H1 (cell line): Measurements from ENCODE around the gene CANT1. TPM values are rescaled to one million over a fixed set of nuclear protein-coding genes. Genes with fewer than 3 reads are reported as not detected.

ENCODE experiments used
- CTCF ChIA-PET: fragments of 300-600 bp; sonication (Branson Sonifier 250); formaldehyde crosslinking; loops from one replicate; lab custom pipeline; 2021; ENCODE audit not compliant: partially characterized antibody; lab: Charles Lee
- POLR2A ChIA-PET: fragments of 300-600 bp; sonication (Branson Sonifier 250); formaldehyde crosslinking; loops from one replicate; lab custom pipeline; 2021; ENCODE audit warnings: inconsistent platforms; ENCODE audit not compliant: partially characterized antibody; lab: Charles Lee
- DNase-seq, 2 experiments: peaks; one replicate each; pipeline versions ENCODE4 v3.0.0 to v3.0.0-alpha.2; 2010 to 2022; ENCODE audit warnings: low spot score in 2 of 2, low read depth in 1 of 2, mixed read lengths in 1 of 2
- FAIRE-seq: peaks from 2 replicates; lab custom pipeline; 2011; peaks lifted over from hg19 to GRCh38; lab: Jason Lieb, UNC
- H2AFZ ChIP-seq: 2 replicates; pipeline ENCODE4 v1.8.1; 2012; ENCODE audit warnings: low read length, inconsistent platforms
- H2AK5ac ChIP-seq: 2 replicates; pipeline ENCODE4 v1.6.1; 2013; ENCODE audit warnings: low read depth, low read length
- H2BK120ac ChIP-seq: replicated peaks from 2 replicates; pipeline ENCODE3; 2013; ENCODE audit warnings: low read depth, low read length, inconsistent platforms
- H2BK12ac ChIP-seq: 2 replicates; pipeline ENCODE4 v1.6.1; 2013; ENCODE audit warnings: low read depth, low read length
- H2BK15ac ChIP-seq: 2 replicates; pipeline ENCODE4 v1.6.1; 2013; ENCODE audit warnings: low read length
- H2BK20ac ChIP-seq: 2 replicates; pipeline ENCODE4 v1.6.1; 2013; ENCODE audit warnings: low read length
- H2BK5ac ChIP-seq: 2 replicates; pipeline ENCODE4 v1.6.1; 2013; ENCODE audit warnings: low read depth, low read length
- H3K14ac ChIP-seq: 2 replicates; pipeline ENCODE4 v1.6.1; 2013; ENCODE audit warnings: inconsistent platforms; ENCODE audit not compliant: insufficient read length
- H3K18ac ChIP-seq: 2 replicates; pipeline ENCODE4 v1.6.1; 2013; ENCODE audit warnings: low read length; ENCODE audit errors: extremely low read depth
- H3K23ac ChIP-seq: 2 replicates; pipeline ENCODE4 v1.6.1; 2013; ENCODE audit warnings: inconsistent platforms; ENCODE audit not compliant: insufficient read length
- H3K23me2 ChIP-seq: 2 replicates; pipeline ENCODE4 v1.6.1; 2013; ENCODE audit warnings: low read depth, low read length
- H3K27ac ChIP-seq: 2 replicates; pipeline ENCODE4 v1.6.1; 2011; ENCODE audit warnings: low read depth, low read length, inconsistent platforms
- H3K27me3 ChIP-seq, 4 experiments: replicated peaks in 1 of 4; 1 replicate in 1 of 4; 2 replicates in 3 of 4; pipeline versions ENCODE4 v1.6.1 to v1.8.1; 2011 to 2013; ENCODE audit warnings: low read length in 3 of 4, mild to moderate bottlenecking in 3 of 4, inconsistent platforms in 2 of 4, mixed read lengths in 2 of 4, moderate library complexity in 1 of 4; ENCODE audit not compliant: control insufficient read depth in 3 of 4, insufficient read depth in 3 of 4; ENCODE audit errors: extremely low read depth in 1 of 4
- H3K36me3 ChIP-seq, 4 experiments: 2 replicates each; pipeline versions ENCODE4 v1.6.1 to v1.8.1; 2011 to 2013; ENCODE audit warnings: mild to moderate bottlenecking in 4 of 4, low read length in 3 of 4, moderate library complexity in 2 of 4, control low read depth in 1 of 4, inconsistent platforms in 1 of 4; ENCODE audit not compliant: insufficient read depth in 4 of 4, control insufficient read depth in 2 of 4
- H3K4ac ChIP-seq: replicated peaks from 2 replicates; pipeline ENCODE3; 2013; ENCODE audit warnings: low read length, low read depth, mixed read lengths, inconsistent platforms; ENCODE audit not compliant: insufficient read length
- H3K4me1 ChIP-seq, 4 experiments: replicated peaks in 1 of 4; 1 replicate in 1 of 4; 2 replicates in 3 of 4; pipeline versions ENCODE4 v1.6.1 to v1.8.1; 2011 to 2013; ENCODE audit warnings: low read length in 3 of 4, inconsistent platforms in 2 of 4, mixed read lengths in 1 of 4; ENCODE audit not compliant: insufficient read depth in 4 of 4, control insufficient read depth in 3 of 4
- H3K4me2 ChIP-seq, 2 experiments: 2 replicates each; pipeline versions ENCODE4 v1.6.1 to v1.8.1; 2011 to 2013; ENCODE audit warnings: low read depth in 2 of 2, low read length in 2 of 2, control low read depth in 1 of 2, inconsistent platforms in 1 of 2, mild to moderate bottlenecking in 1 of 2; ENCODE audit not compliant: insufficient read depth in 1 of 2
- H3K4me3 ChIP-seq, 4 experiments: fragments of 200-600, 300-600 bp in 1 of 4; sonication (generic), shearing (Covaris generic), sonication (Bioruptor Twin) in 1 of 4; 2 replicates each; pipeline versions ENCODE4 v1.5.1 to v1.8.1; 2011 to 2016; ENCODE audit warnings: low read length in 4 of 4, low read depth in 3 of 4, control low read depth in 2 of 4, inconsistent platforms in 2 of 4, mild to moderate bottlenecking in 2 of 4, mixed read lengths in 1 of 4, moderate library complexity in 1 of 4; ENCODE audit not compliant: insufficient read depth in 2 of 4; ENCODE audit errors: extremely low read depth in 1 of 4
- H3K56ac ChIP-seq: replicated peaks from 2 replicates; pipeline ENCODE3; 2013; ENCODE audit warnings: low read depth, mild to moderate bottlenecking, mixed read lengths, low read length, inconsistent platforms; ENCODE audit not compliant: insufficient read length
- H3K79me1 ChIP-seq: 2 replicates; pipeline ENCODE4 v1.6.1; 2013; ENCODE audit warnings: low read depth, low read length, control low read depth
- H3K79me2 ChIP-seq, 2 experiments: 2 replicates each; pipeline versions ENCODE4 v1.6.1 to v1.8.1; 2012 to 2013; ENCODE audit warnings: low read length in 2 of 2, mild to moderate bottlenecking in 2 of 2, inconsistent platforms in 1 of 2; ENCODE audit not compliant: insufficient read depth in 2 of 2, control insufficient read depth in 1 of 2
- H3K9ac ChIP-seq, 4 experiments: replicated peaks in 1 of 4; 1 replicate in 1 of 4; 2 replicates in 3 of 4; pipeline versions ENCODE4 v1.6.1 to v1.8.1; 2011 to 2013; ENCODE audit warnings: low read depth in 3 of 4, low read length in 3 of 4, control low read depth in 2 of 4, mild to moderate bottlenecking in 2 of 4, moderate library complexity in 2 of 4, inconsistent platforms in 1 of 4; ENCODE audit errors: extremely low read depth in 1 of 4
- H3K9me3 ChIP-seq, 2 experiments: 2 replicates each; pipeline versions ENCODE4 v1.6.1 to v1.8.1; 2012 to 2013; ENCODE audit warnings: mild to moderate bottlenecking in 2 of 2, moderate library complexity in 2 of 2, control low read depth in 1 of 2, inconsistent platforms in 1 of 2, low read depth in 1 of 2, low read length in 1 of 2, mixed read lengths in 1 of 2; ENCODE audit not compliant: insufficient read depth in 2 of 2
- H4K20me1 ChIP-seq, 2 experiments: replicated peaks in 1 of 2; 2 replicates each; pipeline versions ENCODE3 to v1.8.1; 2011 to 2013; ENCODE audit warnings: inconsistent platforms in 2 of 2, low read length in 2 of 2, mild to moderate bottlenecking in 1 of 2; ENCODE audit not compliant: insufficient read depth in 2 of 2, control insufficient read depth in 1 of 2
- H4K5ac ChIP-seq: 2 replicates; pipeline ENCODE4 v1.6.1; 2013; ENCODE audit warnings: low read length, low read depth, mixed read lengths, inconsistent platforms; ENCODE audit not compliant: insufficient read length
- H4K8ac ChIP-seq: 2 replicates; pipeline ENCODE4 v1.8.0; 2013; ENCODE audit warnings: mild to moderate bottlenecking, moderate library complexity, low read length, inconsistent platforms; ENCODE audit not compliant: insufficient read depth; ENCODE audit errors: extremely low read depth
- H4K91ac ChIP-seq: replicated peaks from 2 replicates; pipeline ENCODE3; 2013; ENCODE audit warnings: low read length, mixed read lengths, inconsistent platforms; ENCODE audit not compliant: insufficient read length
- ASH2L ChIP-seq: fragments of 200-600, 300-600 bp; sonication (generic); IDR thresholded peaks from one replicate; pipeline ENCODE4 v1.7.1; 2017; ENCODE audit warnings: low read length
- BRCA1 ChIP-seq: IDR thresholded peaks from 2 replicates; pipeline ENCODE4 v1.6.1; 2012; ENCODE audit warnings: low read depth, low read length, improper control_type of control experiment
- CEBPB ChIP-seq: IDR thresholded peaks from 2 replicates; pipeline ENCODE4 v1.6.1; 2012; ENCODE audit warnings: low read depth, low read length
- CHD1 ChIP-seq: IDR thresholded peaks from 2 replicates; pipeline ENCODE4 v1.6.1; 2012; ENCODE audit warnings: low read depth, low read length, improper control_type of control experiment
- EGR1 ChIP-seq: IDR thresholded peaks from 2 replicates; pipeline ENCODE4 v1.6.1; 2011; ENCODE audit warnings: low read depth, low read length, borderline replicate concordance
- EP300 ChIP-seq, 2 experiments: IDR thresholded peaks; 1 replicate in 1 of 2; 2 replicates in 1 of 2; pipeline ENCODE4 v1.6.1; 2011 to 2012; ENCODE audit warnings: low read depth in 2 of 2, low read length in 2 of 2, mild to moderate bottlenecking in 2 of 2, borderline replicate concordance in 1 of 2, inconsistent platforms in 1 of 2, moderate library complexity in 1 of 2
- POU5F1 ChIP-seq: IDR thresholded peaks from 2 replicates; pipeline ENCODE4 v1.6.1; 2011; ENCODE audit warnings: low read depth, mild to moderate bottlenecking, low read length, moderate library complexity
- RAD21 ChIP-seq, 2 experiments: IDR thresholded peaks in 1 of 2; conservative IDR thresholded peaks in 1 of 2; 2 replicates each; pipeline ENCODE4 v1.6.1; 2011; ENCODE audit warnings: low read depth in 2 of 2, low read length in 2 of 2, improper control_type of control experiment in 1 of 2, inconsistent platforms in 1 of 2, mild to moderate bottlenecking in 1 of 2, moderate library complexity in 1 of 2
- SAP30 ChIP-seq: fragments of 300-600 bp; sonication (generic); IDR thresholded peaks from 2 replicates; pipeline ENCODE4 v1.7.1; 2012; ENCODE audit warnings: low read length, moderate library complexity, mild to moderate bottlenecking, inconsistent platforms; ENCODE audit not compliant: insufficient read depth, insufficient replicate concordance
- SP2 ChIP-seq: IDR thresholded peaks from 2 replicates; pipeline ENCODE4 v1.6.1; 2012; ENCODE audit warnings: mild to moderate bottlenecking, low read length, inconsistent platforms
- SP4 ChIP-seq: IDR thresholded peaks from 2 replicates; pipeline ENCODE4 v1.6.1; 2012; ENCODE audit warnings: low read length, inconsistent platforms
- YY1 ChIP-seq: IDR thresholded peaks from 2 replicates; pipeline ENCODE4 v1.6.1; 2011; ENCODE audit warnings: low read depth, mild to moderate bottlenecking, low read length
- WGBS, 2 experiments: shearing (Covaris generic) in 1 of 2; methylation state at CpG; one replicate each; pipeline versions ENCODE4 v1.1.6 to v1.1.7; 2013 to 2015; ENCODE audit warnings: low lambda C conversion rate in 2 of 2, mixed read lengths in 2 of 2, inconsistent platforms in 1 of 2, low coverage in 1 of 2, missing lambda C conversion rate in 1 of 2; ENCODE audit not compliant: insufficient replicate concordance in 2 of 2, insufficient coverage in 1 of 2, insufficient read length in 1 of 2; ENCODE audit errors: extremely low coverage in 1 of 2, missing lambda C conversion rate in 1 of 2; 5-methylcytosine and 5-hydroxymethylcytosine counted together
- polyA plus RNA-seq, 7 experiments: library from polyadenylated mRNA; depleted of rRNA in 3 of 7; stranded (reverse) in 5 of 7; unstranded in 2 of 7; fragments of >200 nt in 5 of 7; fragments of 200-250 nt in 2 of 7; gene quantifications; 1 replicate in 5 of 7; 2 replicates in 1 of 7; 4 replicates in 1 of 7; pipeline versions ENCODE4 v1.2.1 to v1.2.3, GENCODE V29; 2011 to 2013; ENCODE audit warnings: missing spikeins in 2 of 7, mixed read lengths in 2 of 7
- total RNA-seq: library from RNA; stranded (reverse); fragmentation: NEBNext Ultra II Directional; extraction: Animal tissue kit (Norgen Biotek cat#: 25700); gene quantifications from 2 replicates; pipeline ENCODE4 v1.2.1, GENCODE V29; 2021

The CANT1 gene
- total and polyA plus RNA-seq, 2 of the 8 experiments (the other 6 are each of a cell fraction or from before 2014, with no cell fraction given), result 23.0 to 32.6 TPM

DNA sequence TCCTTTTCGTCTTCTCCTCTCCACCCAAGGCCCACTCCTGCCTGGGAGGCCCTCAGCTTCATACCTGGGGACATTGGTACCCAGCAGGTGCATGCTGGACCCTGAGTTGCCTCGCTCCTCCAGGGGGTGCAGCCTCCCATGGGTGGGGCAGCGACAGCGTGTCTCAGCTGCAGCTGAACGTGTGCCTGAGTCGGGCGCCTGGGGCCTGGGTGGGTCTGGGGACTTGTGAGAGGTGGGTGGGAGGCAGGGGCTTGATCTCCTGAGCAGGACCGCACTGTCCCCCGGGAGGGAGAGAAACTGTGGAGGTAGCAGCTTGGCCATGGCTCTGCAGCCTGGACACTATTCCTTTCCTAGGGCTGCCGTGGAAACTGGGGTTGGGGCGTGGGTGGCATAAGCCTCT is 40.3 kb upstream of the CANT1 start:
- no peak overlapping the region for H3K27ac ChIP-seq
- H3K9me3 ChIP-seq, result peaks cover 0 to 8% of the 10 kb centered on the region in 2 experiments; a peak in 3 of 4 replicates
- H2BK20ac ChIP-seq, result no peak overlapping the region
- H3K18ac ChIP-seq, result no peak overlapping the region
- ChIA-PET CTCF (interaction anchor here (1.0 to 2.6 kb wide), 7 partner anchors 9 to 345 kb away, joined by 3 to 9 read pairs (median 5); no protein-coding TSS in a partner anchor), POLR2A (interaction anchor here (1.9 kb wide), 1 partner anchor 15 kb away, joined by 4 read pairs; no protein-coding TSS in a partner anchor)
- H2BK120ac ChIP-seq, result no peak overlapping the region
- no peak overlapping the region for H2AFZ ChIP-seq
- H2AK5ac ChIP-seq, result no peak overlapping the region
- no peak overlapping the region for H4K8ac ChIP-seq
- no peaks in the 10 kb centered on the region for H3K79me1 ChIP-seq
- TF ChIP-seq SAP30 (no peak), CEBPB (no peak), EGR1 (no peak), BRCA1 (no peak), YY1 (no peak), POU5F1 (no peak), EP300 (IDR thresholded peaks at IDR 0.05; ENCODE audit: borderline replicate concordance in 1 of 2, low read depth in 2 of 2, low read length in 2 of 2) (no peak), SP2 (no peak), SP4 (no peak), ASH2L (no peak), CHD1 (no peak), RAD21 (IDR thresholded peaks at IDR 0.05 in 1 of 2, conservative IDR thresholded peaks at IDR 0.05 in 1 of 2; ENCODE audit: low read depth in 2 of 2, low read length in 2 of 2) (no peak)
- TF ChIP-seq, all 59 proteins: peak for 0
- H2BK15ac ChIP-seq, result no peak overlapping the region
- no peak overlapping the region for H3K14ac ChIP-seq
- no peaks in the 10 kb centered on the region for H3K23me2 ChIP-seq
- no peak overlapping the region for H3K4ac ChIP-seq
- no peak for DNase-seq
- 80% methylated on average over 9 of the region's 11 CpGs; no CpG with 5 or more reads in 1 of the 2 experiments for WGBS, 2 experiments
- no peak overlapping the region for H4K91ac ChIP-seq
- H3K56ac ChIP-seq, result no peak overlapping the region
- no peaks in the 10 kb centered on the region for H3K4me1 ChIP-seq
- no peak overlapping the region for H3K4me3 ChIP-seq
- no peaks in the 10 kb centered on the region for H4K20me1 ChIP-seq
- no peak overlapping the region for H4K5ac ChIP-seq
- no peak overlapping the region for H2BK5ac ChIP-seq
- peaks cover 0 to 2% (median 0%) of the 10 kb centered on the region in 4 experiments; a peak in 3 of 7 replicates for H3K27me3 ChIP-seq
- no peaks in the 10 kb centered on the region for H3K79me2 ChIP-seq
- no peak overlapping the region for H3K23ac ChIP-seq
- no peak overlapping the region for H3K9ac ChIP-seq
- H3K4me2 ChIP-seq, result no peak overlapping the region
- H2BK12ac ChIP-seq, result no peak overlapping the region
- H3K36me3 ChIP-seq, result no peaks in the 10 kb centered on the region
- FAIRE-seq, result no peak
